HG02885 (cell line): ENCODE data around the gene XPNPEP2.

Experiments used
- ATAC-seq: cut with Tn5 transposase; IDR thresholded peaks from one replicate; pipeline ENCODE4 v1.9.1; 2021; ENCODE audit warnings: mild to moderate bottlenecking; ENCODE audit not compliant: unreplicated experiment, poor library complexity

XPNPEP2 gene

GRCh38 chrX:129746557-129747470 is 8.0 kb downstream of the XPNPEP2 start:
- ATAC-seq = no peak

- no peak for ATAC-seq
Measured at GRCh38 chrX:129747533-129747932, 8.8 kb downstream of the XPNPEP2 start.

DNA sequence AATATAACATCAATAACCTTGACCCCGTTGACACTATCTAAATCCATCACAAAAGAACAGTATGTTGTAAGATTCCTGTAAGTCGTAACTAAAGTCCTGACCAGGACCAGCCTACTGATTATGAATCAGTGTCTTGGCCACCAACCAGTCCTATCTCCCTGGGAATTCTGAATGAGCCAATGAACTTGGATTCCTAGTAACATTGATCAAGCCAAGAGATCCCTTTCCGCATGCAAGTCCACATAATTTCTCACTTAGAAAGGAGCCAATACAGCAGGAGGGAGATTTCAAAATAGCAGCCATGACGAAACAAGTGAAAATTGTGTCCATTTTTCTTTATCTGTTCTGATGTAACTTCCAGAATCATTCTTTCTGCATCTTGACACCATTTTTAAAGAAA is 9.5 kb downstream of the XPNPEP2 start:
- no peak for ATAC-seq

DNA sequence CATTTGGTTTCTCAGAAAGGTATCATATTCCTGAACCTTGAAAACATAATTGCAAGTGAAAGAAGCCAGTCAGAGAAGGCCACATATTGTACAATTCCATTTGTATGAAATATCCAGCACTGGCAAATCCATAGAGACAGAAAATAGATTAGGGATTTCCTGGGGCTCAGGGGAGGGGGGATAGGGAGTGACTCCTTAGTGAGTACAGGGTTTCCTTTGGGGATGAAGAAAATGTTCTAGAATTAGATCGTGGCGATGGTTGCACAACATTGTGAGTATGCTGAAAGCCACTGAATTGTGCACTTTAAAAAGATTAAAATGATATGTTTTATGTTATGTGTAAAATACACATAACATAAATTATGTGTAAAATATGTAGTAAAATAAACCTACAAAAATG is 10.3 kb downstream of the XPNPEP2 start:
- no peak for ATAC-seq

GRCh38 chrX:129750971-129751370 is 12.2 kb downstream of the XPNPEP2 start:
- ATAC-seq = no peak

- no peak for ATAC-seq
Measured at GRCh38 chrX:129754056-129755024, 15.6 kb downstream of the XPNPEP2 start.

DNA sequence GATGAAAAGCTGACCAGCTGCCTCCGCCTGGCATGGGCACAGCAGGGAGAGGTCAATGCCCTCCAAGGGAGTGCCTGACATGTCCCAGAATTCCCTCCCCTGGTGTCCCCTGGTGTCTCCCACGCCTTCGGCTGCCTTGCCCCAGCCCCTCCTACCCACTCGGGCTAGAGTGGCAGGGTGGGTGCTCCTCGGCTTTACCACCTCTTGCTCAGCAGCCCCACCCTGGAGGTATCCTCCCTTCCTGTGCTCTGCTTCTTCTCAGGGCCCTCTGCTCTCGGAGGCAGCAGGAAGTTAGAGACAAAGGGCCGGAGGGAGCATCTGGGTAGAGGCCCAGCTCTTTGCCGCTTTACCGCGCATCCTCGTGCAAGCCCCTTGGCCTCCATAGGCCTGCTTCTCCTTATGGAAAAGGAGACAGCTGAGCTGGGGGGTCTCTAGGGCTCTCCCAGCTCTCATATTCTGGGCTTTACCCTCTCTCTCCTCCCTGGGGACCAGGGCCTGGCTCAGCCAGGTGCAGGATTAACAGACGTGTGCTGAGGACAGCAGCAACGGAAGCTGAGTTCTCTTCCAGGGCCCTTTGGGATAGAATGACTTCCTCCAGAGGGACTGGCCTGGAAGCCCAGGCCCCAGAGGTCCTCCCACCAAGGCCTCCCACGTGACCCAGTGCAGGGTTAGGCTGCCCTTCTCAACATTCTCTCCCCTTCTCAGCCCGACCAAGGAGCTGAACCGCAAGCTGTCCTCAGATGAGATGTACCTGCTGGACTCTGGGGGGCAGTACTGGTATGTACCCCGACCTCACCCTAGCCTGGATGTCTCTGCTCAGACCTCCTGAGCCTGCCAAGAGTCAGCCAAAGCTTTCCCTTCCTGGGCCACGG is 17.2 kb downstream of the XPNPEP2 start:
- ATAC-seq = peak; percentile 39

DNA sequence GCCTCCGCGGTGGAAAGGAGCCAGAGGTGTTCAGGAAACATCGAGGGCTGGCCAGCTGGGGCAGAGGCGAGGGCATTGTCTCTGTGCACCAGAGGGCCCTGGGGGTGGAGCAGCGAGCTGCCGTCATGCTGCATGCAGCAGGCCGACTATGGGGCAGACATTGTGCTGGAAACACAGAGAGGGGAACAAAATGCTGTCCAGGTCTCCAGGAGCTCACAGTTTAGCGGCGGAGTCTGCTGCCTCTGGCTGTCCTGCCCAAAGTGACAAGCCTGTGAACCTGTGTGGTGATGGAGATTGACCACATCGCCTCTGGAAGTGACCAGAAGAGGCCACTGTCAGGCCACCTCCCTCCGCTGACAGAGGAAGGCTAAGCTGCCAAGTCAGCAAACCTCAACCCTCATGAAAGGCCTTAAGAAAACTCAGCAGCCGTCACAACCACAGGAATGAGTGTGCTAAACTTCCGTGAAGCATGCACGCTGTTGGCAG is 20.8 kb downstream of the XPNPEP2 start:
- ATAC-seq = no peak

DNA sequence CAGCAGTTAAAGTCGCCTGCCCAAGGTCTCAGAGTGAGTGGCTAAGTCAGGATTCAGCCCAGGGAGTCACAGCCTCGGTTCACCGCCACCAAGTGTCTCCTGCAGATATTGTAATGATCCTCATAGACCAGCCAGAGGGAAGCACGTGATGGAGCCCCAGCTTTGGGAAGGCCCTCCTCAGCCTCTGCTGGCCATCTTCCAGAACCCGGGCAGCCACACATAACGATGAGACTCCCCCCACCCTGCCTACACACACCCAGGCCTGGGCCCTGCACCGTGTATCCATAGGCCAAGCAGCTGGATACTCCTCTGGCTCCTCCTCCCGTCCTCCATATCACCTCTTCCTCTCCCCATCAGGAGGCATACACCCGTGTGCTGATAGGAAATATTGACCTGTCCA is 21.4 kb downstream of the XPNPEP2 start:
- ATAC-seq = no peak

DNA sequence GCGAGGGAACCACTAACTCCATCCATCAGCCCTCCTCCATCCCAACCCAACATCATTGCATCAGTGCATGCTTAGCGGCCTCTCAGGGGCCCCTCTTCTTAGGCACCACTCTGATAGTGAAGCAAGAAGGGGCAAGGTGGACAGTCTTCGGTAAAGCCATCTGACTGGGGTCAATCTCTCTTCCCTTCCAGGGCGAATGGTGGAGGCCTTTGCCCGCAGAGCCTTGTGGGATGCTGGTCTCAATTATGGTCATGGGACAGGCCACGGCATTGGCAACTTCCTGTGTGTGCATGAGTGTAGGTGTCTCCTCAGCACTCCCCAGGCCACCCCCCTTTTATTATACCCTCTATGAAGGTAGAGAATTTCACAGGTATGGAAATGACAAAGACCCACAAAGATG is 22.2 kb downstream of the XPNPEP2 start:
- ATAC-seq = no peak

DNA sequence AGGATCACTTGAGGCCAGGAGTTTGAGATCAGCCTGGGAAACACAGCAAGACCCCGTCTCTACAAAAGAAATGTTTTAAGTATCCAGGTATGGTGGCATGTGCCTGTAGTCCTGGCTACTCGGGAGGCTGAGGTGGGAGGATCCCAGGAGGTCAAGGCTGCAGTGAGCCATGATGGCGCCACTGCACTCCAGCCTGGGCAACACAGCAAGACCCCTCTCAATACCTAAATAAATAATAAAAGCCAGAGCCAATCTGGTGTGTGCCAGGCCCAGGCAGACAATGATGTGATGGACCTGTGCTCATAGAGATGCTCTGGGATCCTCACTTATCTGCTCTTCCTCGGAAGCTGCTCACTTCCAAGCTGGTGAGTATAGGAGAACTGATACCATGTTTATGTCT is 22.8 kb downstream of the XPNPEP2 start:
- no peak for ATAC-seq

GRCh38 chrX:129762448-129762847 is 23.7 kb downstream of the XPNPEP2 start:
- ATAC-seq = no peak

DNA sequence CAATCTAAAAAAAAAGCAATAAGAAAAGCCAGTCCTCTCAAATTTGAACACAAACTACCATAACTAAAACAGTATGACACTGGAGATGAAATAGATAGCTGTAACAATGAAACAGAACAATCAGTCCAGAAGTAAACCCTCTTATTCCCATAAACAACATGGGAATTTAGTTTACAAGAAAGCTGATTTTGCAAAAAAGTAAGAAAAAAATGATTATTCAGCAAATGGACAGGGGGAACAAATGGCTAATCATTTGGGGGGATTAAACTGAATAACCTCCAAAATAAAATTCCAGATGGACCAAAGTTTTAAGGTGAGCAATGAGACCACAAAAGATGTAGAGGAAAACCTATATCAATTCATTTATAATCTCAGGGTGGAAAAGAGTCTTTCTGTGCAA is 24.9 kb downstream of the XPNPEP2 start:
- no peak for ATAC-seq

GRCh38 chrX:129768186-129768585 is 29.4 kb downstream of the XPNPEP2 start:
- no peak for ATAC-seq

GRCh38 chrX:129768586-129769466 is 30.0 kb downstream of the XPNPEP2 start:
- no peak for ATAC-seq

- ATAC-seq = peak; percentile 48
Measured at GRCh38 chrX:129769467-129770154, 30.8 kb downstream of the XPNPEP2 start.

DNA sequence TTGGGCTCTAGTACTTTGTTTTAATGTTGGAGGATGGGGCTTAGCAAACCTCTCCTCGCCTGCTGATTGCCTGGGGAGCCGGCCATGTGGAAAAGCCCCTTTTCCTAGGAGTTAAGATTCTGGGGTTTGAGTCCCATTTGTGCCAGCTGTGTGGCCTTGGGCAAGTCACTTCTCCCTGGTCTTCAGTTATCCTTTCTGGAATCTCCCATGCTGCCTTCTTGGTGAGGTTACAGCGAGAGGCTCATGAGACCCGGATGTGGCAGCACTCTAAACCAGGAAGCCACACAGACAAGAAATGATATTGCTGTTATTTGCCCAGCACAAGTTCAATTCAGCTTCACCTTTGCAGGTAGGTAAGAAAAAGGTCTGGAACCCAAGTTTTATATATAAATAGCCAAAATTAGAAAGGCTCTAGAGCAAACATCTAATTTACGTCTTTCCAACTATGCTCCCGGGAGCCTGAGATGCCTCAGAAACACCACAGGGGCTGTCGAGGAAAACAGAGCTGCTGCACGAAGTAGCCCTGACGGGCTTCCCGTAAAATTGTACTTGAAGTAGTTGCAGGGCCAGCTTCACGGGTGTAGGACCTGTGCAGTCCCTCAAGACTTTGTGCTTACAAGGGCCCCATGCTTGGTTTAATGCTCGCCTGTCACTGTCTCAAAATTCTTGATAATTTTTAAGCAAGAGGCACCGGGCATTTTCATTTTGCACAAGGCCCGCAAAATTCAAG is 32.7 kb downstream of the XPNPEP2 start:
- no peak for ATAC-seq
